ENCODE measurements around the gene PKD1L1. TPM values are rescaled to one million over a fixed set of nuclear protein-coding genes. Genes with fewer than 3 reads are reported as not detected.

Gene PKD1L1
- total RNA-seq, 1 donor from 2014 or later = 0.19 TPM

DNA sequence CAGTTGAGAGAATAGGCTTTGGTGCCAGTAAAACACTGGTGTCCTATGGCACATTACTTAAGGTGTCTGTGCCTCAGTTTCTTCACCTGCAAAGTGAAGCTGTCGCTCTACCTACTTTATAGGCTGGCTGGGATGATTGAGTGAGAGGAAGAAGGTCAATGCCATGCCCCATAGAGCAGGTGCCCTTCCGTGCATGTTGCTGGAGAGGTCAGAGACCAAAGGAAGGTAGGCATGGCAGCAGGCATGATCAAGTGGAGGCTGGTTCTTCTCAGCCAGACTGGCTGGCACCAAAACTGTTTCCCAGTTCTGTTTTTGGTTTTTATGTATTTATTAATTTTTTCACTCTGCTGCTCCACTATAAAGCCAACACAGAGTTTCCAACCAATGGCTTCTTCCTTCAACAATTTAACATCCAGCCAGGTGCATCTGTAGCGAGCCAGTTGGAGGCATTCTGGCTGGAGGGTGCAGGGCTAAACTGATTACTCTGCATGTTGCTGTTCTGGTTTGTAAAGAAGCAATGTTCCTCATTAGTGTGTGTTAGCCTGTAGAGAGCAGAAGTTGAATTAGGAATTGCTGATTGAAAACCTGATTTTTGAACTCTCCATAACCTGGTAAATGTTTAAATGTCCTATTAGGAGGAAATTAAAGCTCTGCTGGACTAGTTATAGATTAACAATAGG, 222.1 kb downstream of the PKD1L1 start:
- Mint-ChIP-seq H3K36me3 (ENCODE audit: low read depth) (no peaks in the 10 kb centered on the region), H3K9me3 (peaks cover 6% of the 10 kb centered on the region), H3K4me3 (no peak overlapping the region), H3K4me1 (peaks cover 19% of the 10 kb centered on the region), H3K27ac (ENCODE audit: unreplicated experiment) (no peak overlapping the region), H3K27me3 (ENCODE audit: low read depth) (no peaks in the 10 kb centered on the region)
- TF ChIP-seq, protein P1, sequence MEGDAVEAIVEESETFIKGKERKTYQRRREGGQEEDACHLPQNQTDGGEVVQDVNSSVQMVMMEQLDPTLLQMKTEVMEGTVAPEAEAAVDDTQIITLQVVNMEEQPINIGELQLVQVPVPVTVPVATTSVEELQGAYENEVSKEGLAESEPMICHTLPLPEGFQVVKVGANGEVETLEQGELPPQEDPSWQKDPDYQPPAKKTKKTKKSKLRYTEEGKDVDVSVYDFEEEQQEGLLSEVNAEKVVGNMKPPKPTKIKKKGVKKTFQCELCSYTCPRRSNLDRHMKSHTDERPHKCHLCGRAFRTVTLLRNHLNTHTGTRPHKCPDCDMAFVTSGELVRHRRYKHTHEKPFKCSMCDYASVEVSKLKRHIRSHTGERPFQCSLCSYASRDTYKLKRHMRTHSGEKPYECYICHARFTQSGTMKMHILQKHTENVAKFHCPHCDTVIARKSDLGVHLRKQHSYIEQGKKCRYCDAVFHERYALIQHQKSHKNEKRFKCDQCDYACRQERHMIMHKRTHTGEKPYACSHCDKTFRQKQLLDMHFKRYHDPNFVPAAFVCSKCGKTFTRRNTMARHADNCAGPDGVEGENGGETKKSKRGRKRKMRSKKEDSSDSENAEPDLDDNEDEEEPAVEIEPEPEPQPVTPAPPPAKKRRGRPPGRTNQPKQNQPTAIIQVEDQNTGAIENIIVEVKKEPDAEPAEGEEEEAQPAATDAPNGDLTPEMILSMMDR (conservative IDR thresholded peaks at IDR 0.05) = no peak
- no peak for DNase-seq (ENCODE audit: low read depth, low spot score)

DNA sequence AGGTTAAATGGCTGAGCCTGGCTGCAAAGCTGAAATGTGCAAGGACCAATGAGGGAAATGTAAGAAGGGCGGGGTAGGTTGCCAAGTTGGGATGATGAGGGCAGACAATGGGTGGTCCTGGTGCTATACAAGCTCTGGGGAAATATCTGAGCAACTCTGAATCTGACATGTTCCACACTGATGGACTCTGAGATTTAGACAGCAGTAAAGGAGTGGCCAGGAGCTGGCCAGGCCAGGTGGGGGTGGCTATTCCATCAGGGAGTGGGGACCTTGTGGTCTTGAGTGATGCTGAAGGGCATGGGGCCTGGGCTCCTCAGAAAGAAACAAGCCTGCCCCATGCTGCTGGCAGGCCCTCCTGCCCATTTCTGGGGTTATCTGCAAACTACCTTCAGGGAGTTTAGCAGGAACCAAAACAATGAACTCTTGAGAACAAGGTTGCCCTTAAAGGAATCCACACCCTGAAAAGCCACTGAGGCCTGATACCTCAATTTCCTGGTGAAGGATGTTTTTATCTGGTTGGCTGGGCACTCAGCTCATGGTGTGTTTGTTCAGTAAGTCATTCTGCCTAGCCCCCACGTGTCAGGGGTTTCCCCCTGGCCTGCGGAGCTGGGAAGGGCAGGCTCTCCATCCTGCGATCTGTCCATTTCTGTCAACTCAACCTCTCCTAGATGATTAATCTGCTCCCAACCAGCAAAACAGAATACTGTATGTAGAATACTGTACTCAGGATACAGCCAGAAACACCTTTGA, 223.1 kb downstream of the PKD1L1 start:
- H3K4me1 Mint-ChIP-seq = peaks cover 25% of the 10 kb centered on the region
- no peaks in the 10 kb centered on the region for H3K36me3 Mint-ChIP-seq (ENCODE audit: low read depth)
- no peak for DNase-seq (ENCODE audit: low read depth, low spot score)
- TF ChIP-seq, protein P1 (conservative IDR thresholded peaks at IDR 0.05) = no peak
- H3K27me3 Mint-ChIP-seq (ENCODE audit: low read depth) = no peaks in the 10 kb centered on the region
- peak overlapping the region; percentile 48 for H3K27ac Mint-ChIP-seq (ENCODE audit: unreplicated experiment)
- peaks cover 6% of the 10 kb centered on the region for H3K9me3 Mint-ChIP-seq
- no peak overlapping the region for H3K4me3 Mint-ChIP-seq

Other genes starting within 250 kb of the PKD1L1 start
- 43.1 and 47.0 TPM in 2 replicates for gene HUS1, start 31.1 kb upstream of the PKD1L1 start, total RNA-seq
- not detected in 2 replicates for gene SUN3, start 80.6 kb upstream of the PKD1L1 start, total RNA-seq
- not detected in 2 replicates for gene C7orf57, start 87.1 kb upstream of the PKD1L1 start, total RNA-seq
- gene UPP1, start 140.8 kb upstream of the PKD1L1 start, total RNA-seq = 18.9 and 23.1 TPM in 2 replicates
- gene ABCA13, start 223.0 kb upstream of the PKD1L1 start, total RNA-seq = 0.75 and 0.89 TPM in 2 replicates

Data from neural crest cell (in vitro differentiated cells).